PC-3 (cell line): ENCODE results near the gene OSBPL6.
"Not testable (repeated sequence)": the region's sequence is repeated elsewhere in the genome, so short reads cannot be mapped to it uniquely, and the experiment has no call there.

Experiments used
- EZH2 ChIP-seq: fragments of 300-600 bp; sonication (generic); IDR thresholded peaks from one replicate; pipeline ENCODE4 v1.6.1; 2017; ENCODE audit warnings: antibody characterized with exemption, mild to moderate bottlenecking, low read length; ENCODE audit not compliant: unreplicated experiment
- EZH2phosphoT487 ChIP-seq: fragments of 300-600 bp; sonication (generic); IDR thresholded peaks from 2 replicates; pipeline ENCODE4 v1.6.1; 2018; ENCODE audit warnings: mild to moderate bottlenecking, antibody characterized with exemption, low read length, borderline replicate concordance
- TF ChIP-seq, protein P1 (sequence below): fragments of 300-600 bp; sonication (generic); conservative IDR thresholded peaks from 2 replicates; pipeline ENCODE4 v1.5.1; 2017; ENCODE audit warnings: antibody characterized with exemption, low read depth, mild to moderate bottlenecking, low read length

DNA sequence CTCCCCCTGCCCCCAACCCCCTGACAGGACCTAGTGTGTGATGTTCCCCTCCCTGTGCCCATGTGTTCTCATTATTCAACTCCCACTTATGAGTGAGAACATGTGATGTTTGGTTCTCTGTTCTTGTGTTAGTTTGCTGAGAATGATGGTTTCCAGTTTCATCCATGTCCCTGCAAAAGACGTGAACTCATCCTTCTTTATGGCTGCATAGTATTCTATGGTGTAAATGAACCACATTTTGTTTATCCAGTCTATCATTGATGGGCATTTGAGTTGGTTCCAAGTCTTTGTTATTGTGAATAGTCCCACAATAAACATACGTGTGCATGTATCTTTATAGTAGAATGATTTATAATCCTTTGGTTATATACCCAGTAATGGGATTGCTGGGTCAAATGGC, 13.7 kb upstream of the OSBPL6 start:
- TF ChIP-seq, protein P1, sequence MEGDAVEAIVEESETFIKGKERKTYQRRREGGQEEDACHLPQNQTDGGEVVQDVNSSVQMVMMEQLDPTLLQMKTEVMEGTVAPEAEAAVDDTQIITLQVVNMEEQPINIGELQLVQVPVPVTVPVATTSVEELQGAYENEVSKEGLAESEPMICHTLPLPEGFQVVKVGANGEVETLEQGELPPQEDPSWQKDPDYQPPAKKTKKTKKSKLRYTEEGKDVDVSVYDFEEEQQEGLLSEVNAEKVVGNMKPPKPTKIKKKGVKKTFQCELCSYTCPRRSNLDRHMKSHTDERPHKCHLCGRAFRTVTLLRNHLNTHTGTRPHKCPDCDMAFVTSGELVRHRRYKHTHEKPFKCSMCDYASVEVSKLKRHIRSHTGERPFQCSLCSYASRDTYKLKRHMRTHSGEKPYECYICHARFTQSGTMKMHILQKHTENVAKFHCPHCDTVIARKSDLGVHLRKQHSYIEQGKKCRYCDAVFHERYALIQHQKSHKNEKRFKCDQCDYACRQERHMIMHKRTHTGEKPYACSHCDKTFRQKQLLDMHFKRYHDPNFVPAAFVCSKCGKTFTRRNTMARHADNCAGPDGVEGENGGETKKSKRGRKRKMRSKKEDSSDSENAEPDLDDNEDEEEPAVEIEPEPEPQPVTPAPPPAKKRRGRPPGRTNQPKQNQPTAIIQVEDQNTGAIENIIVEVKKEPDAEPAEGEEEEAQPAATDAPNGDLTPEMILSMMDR: not testable (repeated sequence)
- not testable (repeated sequence) for TF ChIP-seq EZH2, EZH2phosphoT487
